GM19025 (cell line): ENCODE data around the gene SPDYE6.
"Not testable (repeated sequence)": the region's sequence is repeated elsewhere in the genome, so short reads cannot be mapped to it uniquely, and the experiment has no call there.

ENCODE experiments used
- ATAC-seq: cut with Tn5 transposase; IDR thresholded peaks from one replicate; pipeline ENCODE4 v1.9.1; 2021; ENCODE audit warnings: mild to moderate bottlenecking, low read depth, moderate library complexity; ENCODE audit not compliant: unreplicated experiment

SPDYE6 gene

DNA sequence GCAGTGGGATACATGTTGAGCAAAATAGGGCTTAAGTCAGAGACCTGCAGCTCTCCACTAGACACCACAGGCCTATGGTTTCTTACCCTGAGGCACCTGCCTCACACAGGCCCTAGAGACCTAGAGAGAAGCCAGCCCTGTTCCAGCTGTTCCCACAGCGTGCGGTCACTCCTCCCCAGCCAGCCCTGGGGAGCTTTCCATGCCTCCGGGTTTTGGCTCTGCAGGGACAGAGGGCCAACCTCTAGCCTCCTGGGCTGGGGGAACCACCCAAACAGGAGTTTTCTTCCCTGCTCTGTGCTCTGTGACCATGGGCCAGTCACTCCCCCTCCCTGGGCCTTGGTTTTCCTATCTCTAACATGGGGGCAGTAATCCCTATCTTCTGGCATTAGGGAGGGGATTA lies 36.6 kb downstream of the SPDYE6 start:
- no peak for ATAC-seq

DNA sequence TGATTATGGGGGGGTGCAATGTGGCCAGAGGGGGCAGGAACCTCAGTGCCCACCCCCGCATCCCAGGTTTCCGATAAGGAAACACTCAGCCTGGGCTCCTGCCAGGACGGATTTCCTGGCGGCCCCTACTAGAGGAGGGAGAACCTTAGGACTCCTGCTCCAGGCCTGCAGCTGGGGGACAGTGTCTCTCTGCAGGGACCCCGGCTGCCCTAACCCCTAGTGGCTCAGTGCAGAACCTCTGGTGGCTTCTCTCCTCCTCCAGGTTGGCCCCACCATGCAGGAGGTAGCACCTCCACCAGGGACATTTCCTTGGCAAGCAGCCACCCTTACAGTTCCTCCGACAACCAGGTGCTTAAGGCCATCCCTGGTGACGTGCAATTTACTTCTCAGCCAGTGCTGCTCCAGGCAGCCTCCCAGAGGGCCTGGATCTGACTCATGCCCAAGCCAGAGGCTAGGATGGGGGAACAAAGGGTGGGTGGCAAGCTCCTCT lies 37.7 kb downstream of the SPDYE6 start:
- ATAC-seq: no peak

DNA sequence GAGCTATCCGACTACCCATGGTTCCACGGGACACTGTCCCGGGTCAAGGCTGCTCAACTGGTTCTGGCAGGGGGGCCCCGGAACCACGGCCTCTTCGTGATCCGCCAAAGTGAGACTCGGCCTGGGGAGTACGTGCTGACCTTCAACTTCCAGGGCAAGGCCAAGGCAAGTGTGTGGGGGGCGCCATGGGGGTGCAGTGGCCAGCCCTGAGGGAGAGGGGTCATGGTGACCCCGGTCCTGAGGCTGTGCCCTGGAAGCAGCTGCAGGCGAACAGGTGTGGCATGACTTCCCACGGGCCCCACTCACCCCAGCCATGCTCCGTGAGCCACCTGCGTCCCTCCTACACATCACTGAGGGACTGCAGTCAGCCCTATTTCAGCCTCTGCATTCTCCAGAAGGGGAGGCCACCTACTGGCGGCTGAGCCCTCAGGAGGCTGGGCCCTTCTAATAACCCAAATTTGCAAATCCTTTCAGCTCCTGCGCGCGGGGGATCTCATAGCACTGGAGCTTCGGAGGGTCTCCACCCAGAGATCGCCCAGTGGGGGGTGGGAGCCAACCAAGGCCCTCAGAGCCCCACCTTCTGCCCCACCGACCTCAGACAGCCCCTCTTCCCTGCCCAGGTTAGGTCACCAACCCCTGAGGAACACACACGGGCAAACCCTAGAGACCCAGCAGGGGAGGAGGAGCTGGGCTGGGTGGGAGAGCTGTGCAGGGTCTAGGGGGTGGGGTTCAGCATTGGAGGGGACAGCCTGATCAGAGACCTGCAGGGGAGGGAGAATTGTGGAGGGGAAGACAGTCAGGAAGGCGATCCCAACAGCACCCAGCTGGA lies 38.8 kb downstream of the SPDYE6 start:
- ATAC-seq: no peak

DNA sequence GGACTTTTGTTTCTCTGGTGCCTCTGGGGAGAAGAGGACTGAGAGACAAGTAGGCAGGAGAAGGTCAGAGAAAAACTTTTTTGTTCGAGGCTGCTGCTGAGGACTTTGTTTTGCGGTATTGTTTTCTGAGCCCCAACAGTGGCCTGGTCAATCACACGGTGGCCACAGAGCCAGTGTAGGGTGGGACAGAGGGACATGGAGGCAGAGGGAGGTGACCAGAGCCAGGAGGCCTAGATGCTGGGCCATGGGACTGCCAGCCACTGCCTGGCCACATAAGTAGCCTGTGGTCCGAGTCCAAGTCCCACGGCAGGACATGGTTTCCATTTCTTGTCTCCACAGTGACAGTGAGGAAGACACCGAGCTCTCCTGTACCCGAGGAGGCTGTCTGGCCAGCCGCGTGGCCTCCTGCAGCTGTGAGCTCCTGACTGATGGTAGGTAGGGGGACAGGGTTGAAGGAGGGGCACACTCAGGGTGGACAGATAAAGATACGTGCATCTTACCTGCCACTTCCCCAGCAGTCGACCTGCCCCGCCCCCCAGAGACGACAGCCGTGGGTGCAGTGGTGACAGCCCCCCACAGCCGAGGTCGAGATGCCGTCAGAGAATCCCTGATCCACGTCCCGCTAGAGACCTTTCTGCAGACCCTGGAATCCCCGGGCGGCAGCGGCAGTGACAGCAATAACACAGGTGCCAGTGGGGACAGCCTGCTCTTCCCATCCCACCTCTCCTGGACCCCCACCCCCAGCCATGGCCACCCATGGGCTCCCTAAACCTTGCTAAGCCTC lies 42.1 kb downstream of the SPDYE6 start:
- no peak for ATAC-seq

DNA sequence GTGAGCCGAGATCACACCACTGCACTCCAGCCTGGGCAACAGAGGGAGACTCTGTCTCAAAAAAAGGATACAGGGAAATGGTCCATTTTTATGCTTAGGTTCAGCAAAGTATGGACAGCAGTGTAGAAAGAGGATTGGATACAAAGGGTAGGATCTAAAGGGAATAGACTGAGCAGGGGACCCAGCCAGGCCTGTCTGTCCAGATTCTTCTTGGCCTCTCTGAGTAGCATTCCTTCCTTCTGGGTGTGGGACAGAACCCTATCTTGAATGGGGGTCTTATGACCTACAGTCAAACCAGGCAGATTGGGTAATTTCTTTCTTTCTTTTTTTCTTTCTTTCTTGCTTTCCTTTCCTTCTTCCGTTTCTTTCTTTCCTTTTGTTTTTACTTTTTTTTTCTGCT lies 43.9 kb downstream of the SPDYE6 start:
- no peak for ATAC-seq

DNA sequence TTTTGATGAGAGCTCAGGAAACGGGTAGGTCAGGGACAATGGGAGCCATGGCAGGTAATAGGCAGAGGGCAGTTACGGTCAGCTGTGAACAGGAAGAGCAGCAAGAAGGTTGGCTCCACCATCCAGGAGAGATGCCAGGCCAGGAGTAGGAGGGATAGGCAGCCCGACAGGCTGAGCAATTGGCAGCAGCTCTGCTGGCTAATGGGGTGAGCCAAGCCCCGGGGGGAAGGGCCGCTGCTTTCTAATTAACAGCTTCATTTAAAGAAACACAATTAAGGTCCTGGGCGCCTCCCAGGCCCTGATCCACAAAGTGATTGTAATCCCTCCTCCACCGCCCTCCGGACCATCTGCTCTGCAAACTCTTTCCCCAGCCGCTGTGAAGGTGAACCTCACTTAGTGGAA lies 45.8 kb downstream of the SPDYE6 start:
- no peak for ATAC-seq

DNA sequence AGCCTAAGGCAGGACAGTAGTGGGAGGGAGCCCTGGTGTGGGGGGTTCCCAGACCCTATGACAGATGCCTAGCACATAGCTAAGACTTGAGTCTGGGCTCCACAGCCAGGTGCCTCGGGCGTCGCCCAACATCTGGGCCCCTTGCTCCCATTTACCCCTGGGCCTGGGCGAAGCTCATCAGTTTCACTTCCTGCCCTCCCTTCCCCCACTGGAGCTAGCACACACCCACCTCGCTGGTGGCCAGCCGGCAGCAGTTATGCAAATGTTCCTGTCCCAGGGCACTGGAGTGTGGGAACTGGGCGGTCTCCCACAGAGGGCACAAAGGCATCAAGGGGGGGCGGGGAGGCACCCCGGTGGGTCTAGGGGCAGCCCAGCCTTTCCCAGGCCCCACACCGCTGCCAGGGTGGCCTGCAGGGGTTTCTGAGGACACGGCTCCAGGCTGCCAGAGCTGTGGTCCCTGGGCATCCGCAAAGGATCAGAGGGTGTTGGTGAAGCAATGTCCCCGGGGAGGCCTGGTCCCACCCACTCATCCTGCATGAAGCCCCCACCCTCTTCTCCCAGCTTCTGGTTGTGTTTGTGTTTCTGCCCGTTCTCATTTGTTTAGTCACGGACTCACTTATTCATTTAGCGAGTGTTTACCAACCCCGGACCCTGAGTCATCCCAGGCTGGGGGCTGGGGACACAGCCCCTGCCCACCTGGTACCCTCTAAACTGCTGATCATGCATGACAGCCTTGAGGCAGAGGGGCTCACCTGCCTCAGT lies 49.1 kb downstream of the SPDYE6 start:
- ATAC-seq: peak; percentile 74

DNA sequence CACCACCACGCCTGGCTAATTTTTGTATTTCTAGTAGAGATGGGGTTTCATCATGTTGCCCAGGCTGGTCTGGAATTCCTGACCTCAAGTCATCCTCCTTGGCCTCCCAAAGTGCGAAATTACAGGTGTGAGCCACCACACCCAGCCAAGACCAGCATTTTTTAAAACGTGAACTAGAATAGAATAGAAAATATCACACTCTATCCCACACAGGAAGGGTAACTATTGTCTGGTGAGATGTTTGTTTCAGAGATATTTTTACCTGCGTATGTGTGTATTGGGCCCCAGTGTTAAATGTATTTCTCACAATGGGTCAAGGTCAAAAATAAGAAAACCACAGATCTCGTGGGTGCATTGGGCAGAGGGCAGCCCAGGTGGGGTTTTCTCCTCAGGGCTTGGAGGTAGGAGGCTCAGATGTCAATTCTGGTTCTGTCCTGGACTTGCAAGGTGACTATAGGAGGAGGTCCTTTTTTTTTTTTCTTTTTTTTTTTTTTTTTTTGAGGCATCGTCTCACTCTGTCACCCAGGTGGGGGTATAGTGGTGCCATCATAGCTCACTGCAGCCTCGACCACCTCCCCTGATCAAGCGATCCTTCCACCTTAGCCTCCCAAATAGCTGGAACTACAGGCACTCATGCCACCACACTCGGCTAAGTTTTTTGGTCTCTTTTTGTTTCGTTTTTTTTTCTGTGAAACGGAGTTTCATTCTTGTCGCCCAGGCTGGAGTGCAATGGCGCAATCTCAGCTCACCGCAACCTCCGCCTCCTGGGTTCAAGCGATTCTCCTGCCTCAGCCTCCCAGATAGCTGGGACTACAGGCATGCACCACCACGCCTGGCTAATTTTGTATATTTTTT lies 50.6 kb downstream of the SPDYE6 start:
- ATAC-seq: no peak

DNA sequence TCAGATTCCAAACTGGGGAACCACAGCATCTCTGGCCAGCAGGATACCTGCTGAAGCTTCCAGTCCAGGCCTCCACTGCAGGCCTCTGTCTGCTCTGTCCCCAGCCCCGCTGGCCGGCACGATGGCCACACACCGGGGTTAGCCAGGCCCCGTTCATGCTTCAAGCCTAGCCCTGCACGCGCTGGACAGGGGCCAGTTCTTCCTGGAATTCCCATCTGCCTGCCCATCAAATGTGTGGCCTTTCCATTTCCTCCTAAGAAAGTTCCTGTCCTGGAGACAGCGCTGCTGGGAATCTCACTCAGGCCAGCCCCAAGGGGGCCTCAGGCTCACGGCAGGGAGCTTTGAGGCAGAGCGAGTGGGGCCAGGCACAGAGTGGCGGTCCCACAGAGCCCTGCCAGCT lies 51.6 kb downstream of the SPDYE6 start:
- no peak for ATAC-seq

DNA sequence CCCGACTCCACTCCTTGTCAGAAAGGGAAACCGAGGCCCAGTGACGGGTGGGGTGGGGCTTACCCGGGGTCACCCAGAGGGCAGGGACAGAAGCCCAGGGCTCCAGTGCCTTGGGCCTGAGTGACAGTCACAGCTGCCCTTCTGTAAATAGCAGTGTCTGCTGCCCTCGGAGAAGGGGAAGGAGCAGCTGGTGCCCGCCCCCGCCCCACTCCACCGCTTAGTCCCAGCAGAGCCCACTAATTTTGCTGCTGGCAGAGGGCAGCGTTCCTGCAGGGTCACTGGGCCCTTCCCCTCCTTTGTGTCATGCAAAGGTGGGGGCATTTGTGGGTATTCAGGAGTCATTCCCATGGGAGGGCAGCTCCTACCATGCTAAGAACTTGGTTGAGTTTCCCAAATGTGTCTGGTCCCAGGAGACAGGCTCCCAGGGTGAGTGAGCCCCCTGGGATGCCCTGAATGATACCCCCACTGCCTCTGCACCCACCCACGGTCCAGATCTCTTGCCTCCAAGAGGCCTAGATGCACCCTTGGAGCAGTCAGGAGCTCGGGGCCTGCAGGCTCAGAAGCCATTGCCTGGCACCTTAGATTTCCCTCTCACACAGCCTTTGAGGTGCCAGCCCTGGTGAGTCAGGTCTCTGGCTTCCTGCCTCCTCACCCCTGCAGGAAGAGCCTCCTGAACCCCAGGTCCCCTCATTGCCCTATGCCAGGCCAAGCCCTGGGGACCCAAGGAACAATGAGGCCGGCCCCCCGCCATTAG lies 52.4 kb downstream of the SPDYE6 start:
- ATAC-seq: no peak

DNA sequence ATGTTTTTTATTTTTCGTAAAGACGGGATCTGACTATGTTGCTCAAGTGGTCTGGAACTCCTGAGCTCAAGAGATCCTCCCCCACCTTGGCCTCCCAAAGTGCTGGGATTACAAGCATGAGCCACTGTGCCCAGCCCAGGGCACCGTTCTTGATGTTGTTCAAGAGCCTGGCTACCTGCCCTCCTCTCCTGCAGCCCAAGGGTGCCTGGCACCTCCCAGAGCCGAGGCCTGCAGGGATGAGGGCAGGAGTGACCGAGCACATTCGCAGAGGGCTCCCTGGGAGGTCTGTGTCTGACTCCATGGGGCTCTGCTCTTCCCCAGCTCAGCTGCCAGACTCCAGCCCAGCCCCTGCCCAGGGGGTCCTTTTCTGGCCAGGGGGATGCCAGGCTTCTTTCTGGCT lies 54.2 kb downstream of the SPDYE6 start:
- no peak for ATAC-seq

DNA sequence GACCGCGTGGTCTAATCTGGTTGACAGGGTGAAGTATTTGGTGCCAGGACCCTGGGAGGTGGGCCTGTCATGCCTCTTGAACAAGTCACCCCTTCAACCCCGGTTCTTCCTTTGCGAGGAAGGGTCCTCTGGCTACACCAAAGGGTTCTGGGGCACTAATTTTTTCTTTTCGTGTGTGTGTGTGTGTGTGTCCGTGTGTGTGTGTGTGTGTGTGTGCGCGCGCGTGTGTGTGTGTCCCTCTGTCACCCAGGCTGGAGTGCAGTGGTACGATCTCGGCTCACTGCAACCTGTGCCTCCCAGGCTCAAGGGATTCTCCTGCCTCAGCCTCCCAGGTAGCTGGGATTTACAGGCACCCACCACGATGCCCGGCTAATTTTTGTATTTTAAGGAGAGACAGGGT lies 54.9 kb downstream of the SPDYE6 start:
- not testable (repeated sequence) for ATAC-seq

DNA sequence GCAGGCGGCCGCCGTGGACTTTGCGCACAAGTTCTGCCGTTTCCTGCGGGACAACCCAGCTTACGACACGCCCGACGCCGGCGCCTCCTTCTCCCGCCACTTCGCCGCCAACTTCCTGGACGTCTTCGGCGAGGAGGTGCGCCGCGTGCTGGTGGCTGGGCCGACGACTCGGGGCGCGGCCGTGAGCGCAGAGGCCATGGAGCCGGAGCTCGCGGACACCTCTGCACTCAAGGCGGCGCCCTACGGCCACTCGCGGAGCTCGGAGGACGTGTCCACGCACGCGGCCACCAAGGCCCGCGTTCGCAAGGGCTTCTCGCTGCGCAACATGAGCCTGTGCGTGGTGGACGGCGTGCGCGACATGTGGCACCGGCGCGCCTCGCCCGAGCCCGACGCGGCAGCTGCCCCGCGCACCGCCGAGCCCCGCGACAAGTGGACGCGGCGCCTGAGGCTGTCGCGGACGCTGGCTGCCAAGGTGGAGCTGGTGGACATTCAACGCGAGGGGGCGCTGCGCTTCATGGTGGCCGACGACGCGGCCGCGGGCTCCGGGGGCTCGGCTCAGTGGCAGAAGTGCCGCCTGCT lies 55.5 kb downstream of the SPDYE6 start:
- ATAC-seq: no peak

DNA sequence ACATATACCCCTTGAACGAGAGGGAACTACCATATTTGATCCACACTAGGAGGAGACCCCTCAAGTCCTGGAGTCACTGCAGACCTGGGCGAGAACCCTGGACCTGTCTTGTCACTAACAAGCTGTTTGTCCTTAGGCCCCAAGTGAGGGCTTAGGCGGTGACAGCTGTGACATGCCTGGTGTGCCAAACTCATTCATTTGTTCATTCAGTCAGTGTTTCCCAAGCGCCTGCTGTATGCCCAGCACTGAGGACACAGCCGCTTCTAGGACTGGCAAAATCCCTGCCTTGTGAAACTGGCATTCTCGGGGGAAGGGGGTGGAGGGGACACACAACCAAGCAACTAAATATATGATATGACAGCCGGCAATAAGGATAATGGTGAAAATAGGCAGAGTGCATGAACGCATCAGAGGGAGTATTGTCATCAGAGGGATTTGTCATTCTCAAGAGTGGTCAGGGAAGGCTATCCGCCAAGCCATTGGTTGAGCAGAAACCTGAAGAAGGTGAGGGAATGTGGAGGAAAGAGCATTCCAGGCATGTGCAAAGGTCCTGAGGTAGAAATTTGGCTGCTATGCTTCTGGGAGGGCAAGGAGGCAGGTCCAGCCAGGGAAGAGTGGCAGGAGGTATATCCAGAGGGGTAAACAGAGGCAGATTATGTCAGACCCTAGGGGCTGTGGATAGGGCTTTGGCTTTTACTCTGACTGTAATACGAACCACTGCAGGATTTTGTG lies 58.6 kb downstream of the SPDYE6 start:
- ATAC-seq: no peak

DNA sequence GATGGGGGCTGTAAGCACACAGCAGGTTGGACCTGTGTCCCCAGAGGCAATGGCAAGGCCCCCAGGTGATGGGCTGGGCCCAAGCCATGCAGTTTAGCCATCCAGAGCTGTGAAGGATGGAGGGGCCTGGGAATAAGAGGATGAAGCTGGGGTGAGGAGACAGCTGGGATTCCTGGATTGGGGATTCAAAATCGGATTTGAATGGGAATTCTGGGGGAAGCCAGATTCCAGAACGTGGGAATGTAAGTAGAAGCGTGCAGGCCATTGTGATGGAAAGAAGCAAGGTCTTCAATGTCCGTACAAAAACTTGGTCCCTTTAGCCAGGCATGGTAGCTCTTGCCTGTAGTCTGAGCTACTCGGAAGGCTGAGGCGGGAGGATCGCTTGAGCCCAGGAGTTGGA lies 59.7 kb downstream of the SPDYE6 start:
- ATAC-seq: no peak

DNA sequence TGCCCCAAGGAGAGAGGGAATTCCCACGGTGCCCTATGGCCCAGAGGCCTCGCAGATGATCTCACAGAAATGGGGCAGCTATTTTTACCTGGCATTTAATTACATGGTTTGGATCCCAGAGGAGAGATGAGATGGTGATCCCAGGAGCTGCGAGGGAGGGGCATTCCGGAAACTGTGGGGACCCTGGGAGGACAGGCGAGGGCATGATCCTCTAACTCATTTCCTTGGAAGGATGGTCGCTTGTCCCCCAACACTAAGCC lies 60.1 kb downstream of the SPDYE6 start:
- no peak for ATAC-seq
